GM12878 (cell line): Measurements from ENCODE around the gene TPRG1. TPM values are rescaled to one million over a fixed set of nuclear protein-coding genes. Genes with fewer than 3 reads are reported as not detected.

Source experiments
- ATAC-seq: fragments of 200-7000 bp; cut with Tn5 transposase; 3 replicates; pipeline ENCODE4 v1.9.1; 2020; ENCODE audit warnings: mild to moderate bottlenecking, moderate library complexity
- BruUV-seq: library from RNA; stranded (reverse); fragments of 400-500 nt; replicated peaks from 2 replicates; lab custom pipeline; 2021; lab: Mats Ljungman, UMichigan
- CTCF ChIA-PET: fragments of 300-600 bp; sonication (Branson Sonifier 250); formaldehyde crosslinking; extraction: SDS; loops from one replicate; lab custom pipeline; 2021; ENCODE audit warnings: inconsistent platforms; lab: Yijun Ruan, JAX
- POLR2A ChIA-PET: fragments of 350-600 bp; formaldehyde crosslinking; extraction: SDS; loops from one replicate; lab custom pipeline; 2021; ENCODE audit warnings: inconsistent platforms; lab: Charles Lee
- RAD21 ChIA-PET: fragments of 300-600 bp; sonication (Branson Sonifier 250); formaldehyde crosslinking; loops from one replicate; lab custom pipeline; 2023; ENCODE audit warnings: antibody characterized with exemption; ENCODE audit not compliant: unreplicated experiment; lab: Charles Lee
- SMC1A ChIA-PET: fragments of 300-600 bp; sonication (Branson Sonifier 250); formaldehyde crosslinking; loops from one replicate; lab custom pipeline; 2023; ENCODE audit not compliant: unreplicated experiment, uncharacterized antibody; lab: Charles Lee
- DNase-seq: peaks from one replicate; pipeline ENCODE4 v3.0.0-alpha.2; 2011; ENCODE audit warnings: low read depth, low spot score
- FAIRE-seq: peaks from 3 replicates; lab custom pipeline; 2011; peaks lifted over from hg19 to GRCh38; lab: Jason Lieb, UNC
- H2AFZ ChIP-seq: 2 replicates; pipeline ENCODE4 v1.6.0; 2011; ENCODE audit warnings: low read depth, low read length, control low read depth; ENCODE audit not compliant: control insufficient read depth
- H3K27ac ChIP-seq: 2 replicates; pipeline ENCODE4 v1.5.1; 2011; ENCODE audit warnings: control low read depth; ENCODE audit not compliant: control insufficient read depth, insufficient read depth
- H3K27me3 ChIP-seq, 2 experiments: replicated peaks in 1 of 2; 2 replicates each; pipeline versions ENCODE4 v1.6.0 to v1.6.1; 2011; ENCODE audit warnings: low read length in 1 of 2; ENCODE audit not compliant: control insufficient read depth in 2 of 2, insufficient read depth in 2 of 2
- H3K36me3 ChIP-seq, 2 experiments: 2 replicates each; pipeline ENCODE4 v1.5.1; 2011; ENCODE audit warnings: low read length in 1 of 2; ENCODE audit not compliant: control insufficient read depth in 2 of 2, insufficient read depth in 2 of 2
- H3K4me1 ChIP-seq: 2 replicates; pipeline ENCODE4 v1.6.1; 2011; ENCODE audit warnings: mild to moderate bottlenecking, low read length, moderate library complexity, mixed read lengths; ENCODE audit not compliant: control insufficient read depth, insufficient read depth
- H3K4me2 ChIP-seq: 2 replicates; pipeline ENCODE4 v1.6.0; 2011; ENCODE audit warnings: control low read depth; ENCODE audit not compliant: control insufficient read depth, insufficient read depth
- H3K4me3 ChIP-seq: fragments of 200-600 bp; sonication (generic); 2 replicates; pipeline ENCODE4 v1.5.1; 2016
- H3K79me2 ChIP-seq: 2 replicates; pipeline ENCODE4 v1.6.0; 2011; ENCODE audit warnings: low read length; ENCODE audit not compliant: control insufficient read depth, insufficient read depth
- H3K9ac ChIP-seq: 2 replicates; pipeline ENCODE4 v1.8.0; 2011; ENCODE audit warnings: low read length, control low read depth, mixed read lengths; ENCODE audit not compliant: control insufficient read depth, insufficient read depth
- H3K9me3 ChIP-seq: replicated peaks from 3 replicates; pipeline ENCODE4 v1.5.1; 2011; ENCODE audit warnings: mild to moderate bottlenecking, low read length; ENCODE audit not compliant: control insufficient read depth, insufficient read depth
- H4K20me1 ChIP-seq: 2 replicates; pipeline ENCODE4 v1.6.0; 2011; ENCODE audit not compliant: control insufficient read depth, insufficient read depth
- E2F4 ChIP-seq: IDR thresholded peaks from 2 replicates; pipeline ENCODE4 v1.6.1; 2012; ENCODE audit warnings: low read depth, low read length, improper control_type of control experiment
- ETV6 ChIP-seq, 2 experiments: fragments of 450-650 bp in 1 of 2; IDR thresholded peaks in 1 of 2; conservative IDR thresholded peaks in 1 of 2; 2 replicates each; pipeline ENCODE4 v1.6.1; 2014; ENCODE audit warnings: antibody characterized with exemption in 1 of 2, borderline replicate concordance in 1 of 2, low read depth in 1 of 2, mild to moderate bottlenecking in 1 of 2, moderate library complexity in 1 of 2
- JUNB ChIP-seq: IDR thresholded peaks from 2 replicates; pipeline ENCODE4 v1.6.1; 2016; ENCODE audit warnings: antibody characterized with exemption, mild to moderate bottlenecking
- KAT2A ChIP-seq: conservative IDR thresholded peaks from 2 replicates; pipeline ENCODE4 v1.6.1; 2011; ENCODE audit warnings: low read depth, low read length; ENCODE audit not compliant: control insufficient read depth
- NFXL1 ChIP-seq: fragments of 450-650 bp; IDR thresholded peaks from 2 replicates; pipeline ENCODE4 v1.6.1; 2017; ENCODE audit warnings: antibody characterized with exemption, mild to moderate bottlenecking, borderline replicate concordance
- PAX5 ChIP-seq: IDR thresholded peaks from 2 replicates; pipeline ENCODE4 v1.6.1; 2011; ENCODE audit warnings: low read depth, low read length, borderline replicate concordance
- POLR2A ChIP-seq: IDR thresholded peaks from 2 replicates; pipeline ENCODE4 v1.6.1; 2011; ENCODE audit warnings: low read depth, mild to moderate bottlenecking, low read length
- PRDM15 ChIP-seq: fragments of 450-650 bp; formaldehyde crosslinking; IDR thresholded peaks from 2 replicates; pipeline ENCODE4 v1.4.0; 2020; ENCODE audit warnings: mild to moderate bottlenecking, moderate library complexity
- SMAD1 ChIP-seq: fragments of 450-650 bp; IDR thresholded peaks from 2 replicates; pipeline ENCODE4 v1.6.1; 2018; ENCODE audit warnings: mild to moderate bottlenecking, low read depth; ENCODE audit not compliant: partially characterized antibody
- SRF ChIP-seq, 2 experiments: IDR thresholded peaks; 2 replicates each; pipeline ENCODE4 v1.6.1; 2011; ENCODE audit warnings: low read depth in 2 of 2, low read length in 2 of 2, mild to moderate bottlenecking in 1 of 2, moderate library complexity in 1 of 2
- TBL1XR1 ChIP-seq: IDR thresholded peaks from 2 replicates; pipeline ENCODE4 v1.6.1; 2012; ENCODE audit warnings: low read depth, low read length, improper control_type of control experiment
- YY1 ChIP-seq: IDR thresholded peaks from 2 replicates; pipeline ENCODE4 v1.6.1; 2011; ENCODE audit warnings: low read depth, mild to moderate bottlenecking, low read length
- ZBED1 ChIP-seq: IDR thresholded peaks from 2 replicates; pipeline ENCODE4 v1.6.1; 2016; ENCODE audit warnings: borderline replicate concordance
- ZZZ3 ChIP-seq: IDR thresholded peaks from 2 replicates; pipeline ENCODE4 v1.6.1; 2011; ENCODE audit warnings: low read depth; ENCODE audit not compliant: control insufficient read depth, insufficient read length
- whole genome bisulfite sequencing: methylation state at CpG from one replicate; pipeline ENCODE4 v1.1.6; 2016; ENCODE audit warnings: low lambda C conversion rate; ENCODE audit not compliant: insufficient replicate concordance, insufficient coverage; ENCODE audit errors: missing lambda C conversion rate; 5-methylcytosine and 5-hydroxymethylcytosine counted together
- in situ Hi-C: fragments of 300-500 bp; cut with MboI; formaldehyde crosslinking; loops from 9 replicates; pipeline ENCODE4 v1.14.3; 2018; ENCODE audit warnings: mixed read lengths
- intact Hi-C: fragments of 100-400 bp; cut with micrococcal nuclease; formaldehyde crosslinking; loops from one replicate; pipeline ENCODE4 v1.14.2; 2022; ENCODE audit not compliant: unreplicated experiment
- polyA plus RNA-seq, 11 experiments: library from polyadenylated mRNA; depleted of rRNA in 4 of 11; unstranded in 6 of 11; stranded (reverse) in 5 of 11; fragments of >200 nt; fragmentation: Nextera tagmentation in 4 of 11; fragmentation: Illumina TruSeq in 1 of 11; extraction: Ambion mirVana in 4 of 11; extraction: Trizol in 1 of 11; gene quantifications; 1 replicate in 1 of 11; 2 replicates in 10 of 11; pipeline versions ENCODE4 v1.2.1 to v1.2.3, GENCODE V29; 2011 to 2016; ENCODE audit warnings: inconsistent platforms in 2 of 11, missing spikeins in 2 of 11, low read depth in 1 of 11
- total RNA-seq, 4 experiments: library from RNA; depleted of rRNA in 3 of 4; stranded (reverse); fragments of >200 nt in 3 of 4; fragmentation: Illumina TruSeq in 1 of 4; extraction: Trizol in 1 of 4; gene quantifications; 2 replicates each; pipeline versions ENCODE4 v1.2.1 to v1.2.3, GENCODE V29; 2013 to 2021
- TF ChIP-seq, protein P1 (sequence below), 3 experiments: IDR thresholded peaks in 2 of 3; conservative IDR thresholded peaks in 1 of 3; 2 replicates each; pipeline ENCODE4 v1.5.1; 2011; ENCODE audit warnings: low read depth in 3 of 3, low read length in 3 of 3, mild to moderate bottlenecking in 3 of 3, control low read depth in 2 of 3, moderate library complexity in 2 of 3, inconsistent platforms in 1 of 3, mixed read lengths in 1 of 3; ENCODE audit not compliant: control insufficient read depth in 2 of 3, insufficient read depth in 1 of 3; ENCODE audit errors: extremely low read depth in 1 of 3

Gene TPRG1
- total and polyA plus RNA-seq, 10 of the 15 experiments (the other 5 are each of a cell fraction or from before 2014, with no cell fraction given), result 0.26 to 30.7 (median 3.6) TPM

DNA sequence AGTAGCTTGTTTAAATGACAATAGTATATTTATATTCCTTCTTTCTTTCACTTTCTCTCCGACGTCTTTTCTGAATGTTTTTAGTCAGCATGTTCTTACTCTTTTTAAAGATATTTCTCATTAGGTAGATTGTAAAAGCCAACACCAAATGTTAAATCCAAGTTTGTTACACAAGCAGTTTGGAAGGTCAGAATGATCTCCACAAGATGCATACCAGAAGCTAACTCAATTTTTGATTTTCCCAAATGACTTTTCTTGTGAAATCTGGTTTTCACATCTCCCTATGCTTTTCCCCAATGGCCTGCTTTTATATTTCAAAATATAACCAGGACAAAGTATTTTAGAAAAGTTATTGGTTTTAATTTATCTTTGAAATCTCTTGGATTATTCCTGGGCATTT, 49.7 kb upstream of the TPRG1 start:
- no peak overlapping the region for H2AFZ ChIP-seq
- CTCF ChIA-PET, result no interaction called here
- no peak overlapping the region for H3K9ac ChIP-seq
- BruUV-seq, result no TSS peak
- in situ Hi-C loops, result no loop called here
- no peaks in the 10 kb centered on the region for H4K20me1 ChIP-seq
- POLR2A ChIA-PET, result no interaction called here
- H3K4me3 ChIP-seq, result no peak overlapping the region
- no peaks in the 10 kb centered on the region for H3K36me3 ChIP-seq
- no peak for DNase-seq
- RAD21 ChIA-PET, result no interaction called here
- H3K4me1 ChIP-seq, result no peaks in the 10 kb centered on the region
- WGBS, result 24% methylated on average over 2 of the region's 2 CpGs
- no peaks in the 10 kb centered on the region for H3K9me3 ChIP-seq
- H3K79me2 ChIP-seq, result no peaks in the 10 kb centered on the region
- intact Hi-C loops, result no loop called here
- SMC1A ChIA-PET, result no interaction called here
- no peak for FAIRE-seq
- H3K4me2 ChIP-seq, result no peak overlapping the region
- no peak for ATAC-seq
- no peak overlapping the region for H3K27ac ChIP-seq
- no peaks in the 10 kb centered on the region; a peak in 1 of 4 replicates for H3K27me3 ChIP-seq
- TF ChIP-seq E2F4, result no peak
- TF ChIP-seq JUNB, result no peak
- TF ChIP-seq ZZZ3, result no peak
- TF ChIP-seq SMAD1, result no peak
- no peak for TF ChIP-seq NFXL1
- no peak for TF ChIP-seq SRF (IDR thresholded peaks at IDR 0.05; ENCODE audit: low read depth in 2 of 2, low read length in 2 of 2)
- no peak for TF ChIP-seq POLR2A
- TF ChIP-seq YY1, result no peak
- no peak for TF ChIP-seq TBL1XR1
- TF ChIP-seq PAX5, result no peak
- TF ChIP-seq, protein P1, sequence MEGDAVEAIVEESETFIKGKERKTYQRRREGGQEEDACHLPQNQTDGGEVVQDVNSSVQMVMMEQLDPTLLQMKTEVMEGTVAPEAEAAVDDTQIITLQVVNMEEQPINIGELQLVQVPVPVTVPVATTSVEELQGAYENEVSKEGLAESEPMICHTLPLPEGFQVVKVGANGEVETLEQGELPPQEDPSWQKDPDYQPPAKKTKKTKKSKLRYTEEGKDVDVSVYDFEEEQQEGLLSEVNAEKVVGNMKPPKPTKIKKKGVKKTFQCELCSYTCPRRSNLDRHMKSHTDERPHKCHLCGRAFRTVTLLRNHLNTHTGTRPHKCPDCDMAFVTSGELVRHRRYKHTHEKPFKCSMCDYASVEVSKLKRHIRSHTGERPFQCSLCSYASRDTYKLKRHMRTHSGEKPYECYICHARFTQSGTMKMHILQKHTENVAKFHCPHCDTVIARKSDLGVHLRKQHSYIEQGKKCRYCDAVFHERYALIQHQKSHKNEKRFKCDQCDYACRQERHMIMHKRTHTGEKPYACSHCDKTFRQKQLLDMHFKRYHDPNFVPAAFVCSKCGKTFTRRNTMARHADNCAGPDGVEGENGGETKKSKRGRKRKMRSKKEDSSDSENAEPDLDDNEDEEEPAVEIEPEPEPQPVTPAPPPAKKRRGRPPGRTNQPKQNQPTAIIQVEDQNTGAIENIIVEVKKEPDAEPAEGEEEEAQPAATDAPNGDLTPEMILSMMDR (IDR thresholded peaks at IDR 0.05 in 2 of 3, conservative IDR thresholded peaks at IDR 0.05 in 1 of 3; ENCODE audit: control insufficient read depth in 2 of 3, extremely low read depth in 1 of 3, insufficient read depth in 1 of 3, low read depth in 3 of 3, low read length in 3 of 3), result no peak
- TF ChIP-seq ETV6 (conservative IDR thresholded peaks at IDR 0.05 in 1 of 2, IDR thresholded peaks at IDR 0.05 in 1 of 2; ENCODE audit: borderline replicate concordance in 1 of 2, low read depth in 1 of 2), result no peak
- TF ChIP-seq ZBED1, result no peak
- TF ChIP-seq PRDM15, result no peak
- no peak for TF ChIP-seq KAT2A
